Dedifferentiated amniotic fluid mesenchymal stem cell (primary cell): ENCODE measurements around the gene USP46.

Experiments
- DNase-seq: peaks from one replicate; pipeline ENCODE4 v3.0.0-alpha.2; 2016; ENCODE audit errors: extremely low spot score

The USP46 gene

DNA sequence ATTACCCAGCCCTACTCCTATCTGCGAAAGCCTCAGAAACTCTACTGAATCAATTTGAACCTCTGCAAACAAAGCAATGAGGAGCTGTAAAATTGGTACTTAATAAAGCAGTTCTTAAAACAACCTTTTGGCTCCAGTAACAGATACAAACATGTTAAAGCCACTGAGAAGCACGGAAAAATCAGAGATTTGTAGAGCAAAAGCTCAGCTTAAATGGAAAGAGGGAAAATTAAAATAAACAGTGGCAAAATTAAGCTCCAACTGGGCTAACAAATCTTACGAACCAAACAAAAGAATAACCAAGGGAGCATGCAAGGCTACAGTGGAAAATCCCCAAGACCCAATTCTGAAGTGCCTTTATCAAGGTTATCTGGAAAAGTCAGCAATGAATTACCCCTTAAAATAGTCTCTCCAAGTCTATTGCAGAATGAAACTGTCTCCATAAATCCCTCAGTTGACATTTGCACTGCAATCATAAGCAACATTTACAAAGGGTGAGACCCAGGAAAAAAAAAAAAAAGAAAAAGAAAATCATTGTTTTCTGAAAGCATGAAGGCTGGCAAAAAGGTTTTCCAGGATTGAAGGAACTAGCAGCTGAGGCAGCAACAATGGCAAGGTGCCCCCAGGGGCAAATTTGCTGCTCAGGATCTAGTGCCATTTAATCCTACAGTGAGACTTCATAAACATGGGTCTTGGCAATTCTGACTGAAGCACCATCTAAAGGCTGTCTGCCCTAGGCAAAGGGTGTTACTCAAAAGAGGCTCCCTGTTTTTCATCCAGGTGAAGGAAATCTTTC lies 40.1 kb downstream of the USP46 start:
- DNase-seq = no peak

DNA sequence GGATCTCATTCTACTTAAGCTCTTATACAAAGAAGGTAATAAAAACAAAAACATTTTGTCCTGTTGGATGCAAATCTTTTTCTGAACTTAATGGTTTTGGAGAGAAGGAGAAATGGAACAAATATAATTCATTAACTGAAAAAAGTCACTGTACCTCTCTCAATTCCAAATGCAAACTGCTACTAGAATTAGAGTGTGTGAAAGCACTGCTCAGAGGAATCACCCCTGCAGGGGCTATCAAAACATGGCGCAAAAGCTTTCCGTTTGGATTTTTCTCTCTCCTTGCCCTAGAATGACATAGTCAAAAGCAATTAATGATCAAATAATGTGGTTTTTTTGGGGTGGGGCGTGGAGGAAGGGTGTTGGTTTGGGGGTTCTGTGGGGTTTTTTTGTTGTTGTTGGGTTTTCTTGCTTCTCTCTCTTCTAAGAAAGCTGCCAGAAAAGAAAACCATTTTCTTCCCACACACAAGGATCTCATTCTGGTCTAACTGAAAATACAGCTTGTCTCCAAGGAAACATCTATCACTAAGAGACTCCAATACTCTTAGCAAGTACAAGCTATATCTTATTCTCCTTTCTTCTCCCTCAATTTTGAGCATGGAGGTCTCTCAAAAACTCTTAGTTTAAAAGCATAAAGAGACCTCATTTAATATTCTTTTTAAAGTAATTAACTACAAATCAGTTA lies 41.6 kb downstream of the USP46 start:
- DNase-seq = no peak

GRCh38 chr4:52614241-52614640 lies 44.9 kb downstream of the USP46 start:
- DNase-seq = no peak

GRCh38 chr4:52612341-52612740 lies 46.8 kb downstream of the USP46 start:
- no peak for DNase-seq

GRCh38 chr4:52611030-52611555 lies 48.0 kb downstream of the USP46 start:
- no peak for DNase-seq

DNA sequence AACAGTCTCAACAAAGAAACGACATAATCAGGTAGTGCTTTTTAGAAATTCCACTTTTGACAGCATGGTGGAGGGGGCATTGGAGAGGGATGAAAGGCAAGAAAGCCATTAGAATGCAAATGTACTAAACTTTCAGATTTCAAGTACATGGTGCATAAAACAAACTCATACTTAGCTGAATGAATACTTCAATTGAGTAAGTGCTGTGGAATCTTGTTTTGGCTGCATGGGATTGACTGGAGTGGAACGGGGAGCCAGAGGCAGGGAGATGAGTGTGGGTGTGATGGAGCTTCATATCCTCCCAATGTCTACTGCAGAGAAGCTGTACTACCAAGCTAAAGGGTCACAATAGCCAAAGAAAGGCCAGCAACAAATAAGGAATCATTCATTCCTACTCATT lies 52.4 kb downstream of the USP46 start:
- DNase-seq = no peak

DNA sequence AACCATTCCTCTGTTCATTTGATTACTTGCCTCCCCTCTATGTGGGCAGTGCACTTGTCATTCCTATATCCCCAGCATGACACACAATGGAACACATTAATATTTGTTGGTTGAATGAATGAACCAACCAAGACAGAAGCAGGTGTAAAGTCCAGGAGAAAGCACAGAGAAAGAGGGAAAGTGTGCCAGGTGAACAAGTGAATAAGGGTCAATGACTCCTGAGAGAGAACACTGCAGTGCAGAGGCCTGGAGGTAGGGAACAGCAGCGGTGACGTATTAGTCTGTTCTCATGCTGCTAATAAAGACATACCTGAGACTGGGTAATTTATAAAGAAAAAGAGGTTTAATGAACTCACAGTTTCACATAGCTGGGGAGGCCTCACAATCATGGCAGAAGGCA lies 53.1 kb downstream of the USP46 start:
- no peak for DNase-seq

GRCh38 chr4:52604215-52604614 lies 54.9 kb downstream of the USP46 start:
- DNase-seq = no peak

DNA sequence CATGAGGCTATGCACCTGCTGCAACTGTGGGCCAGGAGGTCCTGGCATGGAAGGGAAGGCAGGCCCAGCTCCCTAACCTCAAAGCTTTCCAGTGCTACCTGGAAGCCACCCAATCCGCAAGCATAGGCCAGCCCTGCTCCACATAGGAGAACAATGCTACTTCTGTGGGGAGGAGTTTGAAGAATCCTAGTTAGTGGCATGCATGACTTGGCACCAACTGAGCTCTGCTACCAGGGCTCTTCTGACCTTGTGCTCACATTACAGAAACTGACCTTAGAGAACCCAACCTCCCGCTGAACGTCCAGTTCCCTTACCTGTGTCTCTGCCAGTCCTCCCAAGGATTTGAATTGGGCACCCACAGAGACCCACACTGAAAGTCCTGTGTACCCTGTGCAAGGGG lies 58.8 kb downstream of the USP46 start:
- no peak for DNase-seq

GRCh38 chr4:52595001-52595400 lies 64.1 kb downstream of the USP46 start:
- DNase-seq = no peak

- DNase-seq = no peak
These were observed 66.8 kb downstream of the USP46 start for GRCh38 chr4:52592287-52592686.

DNA sequence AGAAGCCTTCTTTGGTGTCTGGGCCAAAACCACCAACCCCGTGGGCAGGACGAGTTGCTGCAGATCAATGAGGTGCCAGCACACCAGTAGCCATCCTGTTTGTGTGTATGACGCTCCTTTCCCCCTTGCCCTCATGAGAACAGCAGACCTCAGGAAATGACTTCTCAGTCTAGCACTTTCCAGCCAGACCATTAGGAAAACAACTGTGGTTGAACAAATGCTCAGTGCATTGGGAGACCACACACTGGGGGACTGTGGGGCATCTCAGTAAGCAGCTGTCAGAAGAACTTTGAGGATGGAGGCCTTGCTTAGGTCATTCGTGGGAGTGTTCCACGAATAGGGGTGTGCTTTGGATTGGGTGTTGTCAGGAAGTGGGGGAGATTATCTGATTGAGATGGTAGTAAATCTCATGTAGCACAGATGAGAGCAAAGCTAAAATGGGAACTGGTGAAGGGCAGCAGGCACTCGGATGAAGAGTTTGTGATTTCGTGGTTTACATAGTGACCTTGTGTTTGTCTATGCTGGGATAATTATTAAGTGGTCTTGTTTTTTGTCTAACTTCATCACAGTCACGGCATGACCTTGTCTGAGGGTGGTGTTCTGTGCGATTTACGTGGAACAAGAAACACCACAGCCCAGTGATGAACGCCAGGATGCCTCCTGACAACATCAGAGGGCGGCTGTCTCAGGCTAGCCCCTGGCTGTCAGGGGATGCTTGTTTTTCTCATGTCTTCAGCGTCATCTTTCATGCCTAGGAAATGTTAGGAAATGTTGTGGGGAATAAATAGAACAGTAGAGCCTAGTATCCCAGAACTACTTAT lies 70.1 kb downstream of the USP46 start:
- no peak for DNase-seq

GRCh38 chr4:52588097-52588496 lies 71.0 kb downstream of the USP46 start:
- no peak for DNase-seq

DNA sequence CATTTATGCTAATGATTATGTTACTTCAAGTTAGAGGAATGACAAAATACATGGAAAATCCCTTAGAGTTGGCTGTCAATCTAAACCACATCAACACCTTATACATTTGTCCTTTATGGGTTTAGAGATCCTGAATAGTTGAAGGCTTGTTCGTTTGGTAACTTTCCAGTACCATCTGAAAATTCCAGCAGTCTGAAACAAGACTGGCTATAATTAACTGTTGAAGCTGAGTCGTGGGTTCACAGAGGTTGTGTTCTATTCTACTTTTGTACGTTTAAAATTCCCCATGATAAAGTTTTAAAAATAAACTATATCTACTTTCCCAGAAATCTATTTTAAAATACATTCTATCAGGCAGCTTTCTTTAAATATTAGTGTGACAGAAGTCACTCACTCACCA lies 73.0 kb downstream of the USP46 start:
- no peak for DNase-seq

DNA sequence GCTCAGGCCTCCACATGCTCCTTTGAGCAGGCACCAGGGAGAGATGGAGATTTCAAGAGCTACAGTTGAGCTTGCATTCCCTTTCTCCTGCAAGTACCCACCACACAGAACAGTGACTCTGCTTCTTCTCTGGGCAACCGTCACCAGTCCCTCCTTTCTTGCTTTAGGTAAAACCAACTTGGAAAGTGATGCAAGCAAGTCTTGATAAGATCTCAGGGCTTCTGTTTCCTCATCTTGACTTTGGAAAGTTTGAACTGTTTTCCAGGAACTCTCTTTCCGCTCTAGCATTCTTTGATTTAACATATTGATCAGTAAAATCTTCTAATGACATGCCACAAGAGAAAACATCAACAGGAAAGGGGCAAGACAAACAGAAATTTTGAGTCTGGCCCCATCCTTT lies 73.7 kb downstream of the USP46 start:
- no peak for DNase-seq

GRCh38 chr4:52579602-52580272 lies 79.4 kb downstream of the USP46 start:
- DNase-seq = no peak

GRCh38 chr4:52578951-52579350 lies 80.2 kb downstream of the USP46 start:
- DNase-seq = no peak

- DNase-seq = no peak
These were observed 81.5 kb downstream of the USP46 start for GRCh38 chr4:52577624-52577962.

- DNase-seq = no peak
These were observed 82.0 kb downstream of the USP46 start for GRCh38 chr4:52576961-52577623.

DNA sequence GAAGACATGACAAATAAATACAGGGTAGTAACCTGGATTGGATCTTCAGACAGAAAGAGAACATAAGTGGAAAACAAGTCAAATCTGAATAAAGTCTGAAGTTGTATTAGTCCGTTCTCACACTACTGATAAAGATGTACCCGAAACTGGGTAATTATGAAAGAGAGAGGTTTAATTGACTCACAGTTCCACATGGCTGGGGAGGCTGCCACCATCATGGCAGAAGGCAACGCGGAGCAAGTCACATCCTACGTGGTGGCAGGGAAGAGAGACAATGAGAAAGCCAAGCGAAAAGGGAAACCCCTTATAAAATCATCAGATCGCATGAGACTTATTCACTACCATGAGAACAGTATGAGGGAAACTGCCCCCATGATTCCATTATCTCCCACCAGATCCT lies 82.8 kb downstream of the USP46 start:
- DNase-seq = no peak

DNA sequence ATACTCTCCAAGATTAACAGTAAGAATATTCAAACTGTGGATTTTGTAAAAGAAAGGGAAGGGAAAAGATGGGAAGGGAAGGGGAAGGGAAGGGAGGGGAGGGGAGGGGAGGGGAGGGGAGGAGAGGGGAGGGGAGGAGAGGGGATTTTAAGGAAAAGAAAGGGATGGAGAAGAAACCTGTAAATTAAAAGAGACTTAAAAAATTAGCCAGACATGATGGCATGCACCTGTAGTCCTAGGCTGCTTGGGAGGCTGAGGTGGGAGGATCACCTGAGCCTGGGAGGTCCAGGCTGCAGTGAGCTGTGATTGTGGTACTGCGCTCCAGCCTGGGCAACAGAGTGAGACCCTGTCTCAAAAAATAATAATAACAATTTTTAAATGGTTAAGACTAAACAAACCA lies 83.7 kb downstream of the USP46 start:
- DNase-seq = no peak
